Lower leg skin (tissue), 3 donors: ENCODE measurements around the gene STK33.

Experiments
- CTCF ChIP-seq, 3 donors: fragments of 450-650 bp; IDR thresholded peaks; one replicate each; pipeline ENCODE4 v1.5.1; 2016; ENCODE audit warnings: antibody characterized with exemption in 3 of 3, mild to moderate bottlenecking in 3 of 3, moderate library complexity in 2 of 3
- POLR2A ChIP-seq, 2 donors: fragments of 450-650 bp; IDR thresholded peaks; one replicate each; pipeline ENCODE4 v1.6.1; 2016 to 2017; ENCODE audit warnings: antibody characterized with exemption in 2 of 2, mild to moderate bottlenecking in 1 of 2, moderate library complexity in 1 of 2

DNA sequence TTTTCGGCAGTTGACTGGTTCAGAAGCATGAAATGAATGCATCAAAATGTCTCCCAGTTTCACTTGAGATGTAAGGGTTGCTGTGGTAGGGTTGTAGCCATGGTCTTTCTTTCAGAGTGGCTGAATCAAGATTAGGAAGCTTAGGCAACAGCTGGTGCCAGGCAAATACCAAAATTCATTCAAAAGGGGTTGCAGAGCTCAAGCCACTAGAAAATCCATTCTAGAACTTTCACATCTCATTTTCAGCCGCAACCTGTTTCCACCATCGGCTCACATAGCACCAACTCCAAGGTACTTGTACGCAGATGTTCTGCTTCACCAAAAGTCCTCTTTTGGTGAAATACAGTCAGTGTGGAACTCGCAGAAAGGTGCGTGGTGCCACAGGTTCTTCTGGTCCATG is 40.5 kb upstream of the STK33 start:
- TF ChIP-seq POLR2A (IDR thresholded peaks at IDR 0.05), result no peak
- no peak for TF ChIP-seq CTCF (IDR thresholded peaks at IDR 0.05)
